Osteoblast (primary cell): Measurements from ENCODE around the gene AUTS2. TPM values are rescaled to one million over a fixed set of nuclear protein-coding genes. Genes with fewer than 3 reads are reported as not detected.

Experiments
- DNase-seq: peaks from one replicate; pipeline ENCODE4 v3.0.0; 2011; ENCODE audit warnings: low spot score, mixed read lengths; ENCODE audit not compliant: insufficient read length; ENCODE audit errors: missing footprints
- H2AFZ ChIP-seq: 2 replicates; pipeline ENCODE4 v1.6.0; 2011; ENCODE audit warnings: mild to moderate bottlenecking, low read length
- H3K27ac ChIP-seq: 2 replicates; pipeline ENCODE4 v1.5.1; 2011; ENCODE audit warnings: mild to moderate bottlenecking, low read depth, low read length, moderate library complexity
- H3K27me3 ChIP-seq: 2 replicates; pipeline ENCODE4 v1.6.0; 2012; ENCODE audit warnings: mild to moderate bottlenecking, control low read depth, inconsistent platforms, low read length, moderate library complexity; ENCODE audit not compliant: insufficient read depth
- H3K36me3 ChIP-seq: 2 replicates; pipeline ENCODE4 v1.5.1; 2011; ENCODE audit warnings: mild to moderate bottlenecking, low read length, control low read depth, moderate library complexity; ENCODE audit not compliant: insufficient read depth
- H3K4me1 ChIP-seq: 2 replicates; pipeline ENCODE4 v1.5.1; 2011; ENCODE audit warnings: mild to moderate bottlenecking, low read length, control low read depth, moderate library complexity; ENCODE audit not compliant: insufficient read depth
- H3K4me2 ChIP-seq: 2 replicates; pipeline ENCODE4 v1.6.0; 2011; ENCODE audit warnings: mild to moderate bottlenecking, low read length; ENCODE audit not compliant: insufficient read depth
- H3K4me3 ChIP-seq: fragments of 200-600 bp; sonication (generic); 3 replicates; pipeline ENCODE4 v1.5.1; 2012; ENCODE audit warnings: mild to moderate bottlenecking, low read length, inconsistent platforms; ENCODE audit not compliant: insufficient read depth
- H3K79me2 ChIP-seq: 2 replicates; pipeline ENCODE4 v1.6.0; 2012; ENCODE audit warnings: mild to moderate bottlenecking, low read length, control low read depth, inconsistent platforms; ENCODE audit not compliant: insufficient read depth
- H3K9me3 ChIP-seq: 2 replicates; pipeline ENCODE4 v1.5.1; 2011; ENCODE audit warnings: low read depth, low read length, control low read depth
- H4K20me1 ChIP-seq: 2 replicates; pipeline ENCODE4 v1.6.0; 2012; ENCODE audit warnings: mild to moderate bottlenecking, low read length, control low read depth; ENCODE audit not compliant: insufficient read depth
- total RNA-seq: library from RNA; depleted of rRNA; stranded (reverse); fragments of >200 nt; gene quantifications from 2 replicates; pipeline ENCODE4 v1.2.3, GENCODE V29; 2012
- TF ChIP-seq, protein P1 (sequence below): IDR thresholded peaks from 2 replicates; pipeline ENCODE4 v1.5.1; 2011; ENCODE audit warnings: mild to moderate bottlenecking, low read depth, low read length, moderate library complexity; ENCODE audit errors: extremely low read depth

Gene AUTS2
- total RNA-seq, 1 donor = 15.2 TPM

DNA sequence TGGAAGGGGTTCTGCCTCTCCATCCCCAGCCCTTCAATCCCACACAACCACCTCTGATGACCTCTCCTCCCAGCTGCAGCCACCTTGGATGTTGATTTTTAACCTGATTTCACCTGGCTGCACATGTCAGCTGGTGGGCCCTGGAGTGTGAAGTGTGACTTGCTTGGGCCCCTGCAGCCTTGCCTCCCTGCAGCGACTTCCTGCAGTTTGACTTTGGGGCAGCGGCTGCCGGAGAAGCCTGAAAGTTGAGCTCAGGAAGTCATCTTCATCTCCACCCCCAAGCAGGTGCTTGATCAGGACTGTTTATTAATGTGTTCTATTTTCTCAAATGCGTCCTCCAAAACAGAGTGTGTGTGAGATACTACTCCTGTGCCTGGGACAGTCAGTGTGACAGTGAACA is 858.4 kb downstream of the AUTS2 start:
- no peaks in the 10 kb centered on the region for H3K4me1 ChIP-seq
- no peak for DNase-seq
- no peaks in the 10 kb centered on the region for H3K27me3 ChIP-seq
- no peaks in the 10 kb centered on the region for H3K79me2 ChIP-seq
- no peak overlapping the region for H2AFZ ChIP-seq
- H4K20me1 ChIP-seq = no peaks in the 10 kb centered on the region
- no peak overlapping the region for H3K4me2 ChIP-seq
- H3K9me3 ChIP-seq = no peaks in the 10 kb centered on the region
- no peaks in the 10 kb centered on the region for H3K36me3 ChIP-seq
- H3K27ac ChIP-seq = no peak overlapping the region
- no peak overlapping the region for H3K4me3 ChIP-seq
- TF ChIP-seq, protein P1, sequence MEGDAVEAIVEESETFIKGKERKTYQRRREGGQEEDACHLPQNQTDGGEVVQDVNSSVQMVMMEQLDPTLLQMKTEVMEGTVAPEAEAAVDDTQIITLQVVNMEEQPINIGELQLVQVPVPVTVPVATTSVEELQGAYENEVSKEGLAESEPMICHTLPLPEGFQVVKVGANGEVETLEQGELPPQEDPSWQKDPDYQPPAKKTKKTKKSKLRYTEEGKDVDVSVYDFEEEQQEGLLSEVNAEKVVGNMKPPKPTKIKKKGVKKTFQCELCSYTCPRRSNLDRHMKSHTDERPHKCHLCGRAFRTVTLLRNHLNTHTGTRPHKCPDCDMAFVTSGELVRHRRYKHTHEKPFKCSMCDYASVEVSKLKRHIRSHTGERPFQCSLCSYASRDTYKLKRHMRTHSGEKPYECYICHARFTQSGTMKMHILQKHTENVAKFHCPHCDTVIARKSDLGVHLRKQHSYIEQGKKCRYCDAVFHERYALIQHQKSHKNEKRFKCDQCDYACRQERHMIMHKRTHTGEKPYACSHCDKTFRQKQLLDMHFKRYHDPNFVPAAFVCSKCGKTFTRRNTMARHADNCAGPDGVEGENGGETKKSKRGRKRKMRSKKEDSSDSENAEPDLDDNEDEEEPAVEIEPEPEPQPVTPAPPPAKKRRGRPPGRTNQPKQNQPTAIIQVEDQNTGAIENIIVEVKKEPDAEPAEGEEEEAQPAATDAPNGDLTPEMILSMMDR = no peak

DNA sequence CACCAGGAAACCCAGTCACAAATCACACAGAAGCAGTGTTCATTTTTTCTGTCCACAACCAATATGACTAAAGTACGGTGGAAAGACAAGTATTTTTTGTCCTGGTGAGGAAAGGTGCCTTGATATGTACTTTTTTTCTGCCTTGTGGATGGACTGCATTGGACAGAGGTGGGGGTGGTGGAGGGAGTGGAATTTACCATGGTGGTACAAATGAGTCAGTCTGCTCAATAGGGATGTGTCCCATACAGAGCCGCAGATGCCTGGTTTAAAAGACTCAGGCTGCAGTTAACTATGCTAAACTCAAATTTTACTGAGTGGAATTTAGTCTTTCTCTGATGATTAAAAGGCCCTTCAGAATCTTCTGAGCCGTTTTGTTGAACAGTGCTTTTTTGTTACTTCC is 859.2 kb downstream of the AUTS2 start:
- no peaks in the 10 kb centered on the region for H4K20me1 ChIP-seq
- TF ChIP-seq, protein P1 = no peak
- no peaks in the 10 kb centered on the region for H3K9me3 ChIP-seq
- no peak for DNase-seq
- no peak overlapping the region for H3K27ac ChIP-seq
- H2AFZ ChIP-seq = no peak overlapping the region
- no peaks in the 10 kb centered on the region for H3K27me3 ChIP-seq
- H3K4me2 ChIP-seq = no peak overlapping the region
- no peaks in the 10 kb centered on the region for H3K4me1 ChIP-seq
- no peaks in the 10 kb centered on the region for H3K36me3 ChIP-seq
- no peak overlapping the region for H3K4me3 ChIP-seq
- H3K79me2 ChIP-seq = no peaks in the 10 kb centered on the region

DNA sequence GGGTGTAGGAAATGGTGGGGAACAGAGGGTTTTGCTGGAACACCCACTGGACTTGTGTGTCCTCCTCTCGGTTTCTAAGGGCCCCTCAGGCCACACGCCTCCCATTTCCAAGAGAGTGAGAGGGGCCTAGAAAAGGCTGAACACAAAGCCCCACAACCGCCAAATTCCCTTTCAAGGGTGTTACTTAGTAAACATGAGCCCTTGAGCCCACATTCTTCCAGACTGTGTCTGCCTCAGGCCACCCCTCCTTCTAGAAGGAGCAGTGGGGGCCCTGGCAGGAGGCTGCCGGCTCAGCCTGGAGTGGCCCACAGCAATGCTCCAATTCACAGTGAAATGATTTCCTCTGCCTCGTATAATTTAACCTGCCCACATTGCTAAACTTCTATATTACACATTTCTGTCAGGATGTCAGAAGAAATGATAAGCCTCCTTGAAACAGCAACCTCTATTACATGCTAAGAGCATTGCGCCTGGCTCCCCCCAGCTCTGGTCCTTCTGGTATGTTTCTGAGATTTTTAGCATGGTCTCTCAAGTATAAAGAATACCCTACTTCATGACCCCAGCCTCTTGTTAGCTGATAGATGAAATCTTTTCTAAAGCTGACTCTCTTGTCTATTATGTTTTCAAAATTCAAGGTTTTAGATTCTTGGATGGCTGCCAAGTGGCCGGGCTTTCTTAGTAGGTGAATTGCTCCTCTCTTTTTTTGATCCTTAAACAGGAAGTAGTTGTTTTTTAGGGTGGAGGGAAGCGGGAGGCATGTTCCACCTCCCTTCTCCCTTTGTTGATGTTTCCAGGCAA is 859.8 kb downstream of the AUTS2 start:
- Histone ChIP-seq H2AFZ (no peak overlapping the region), H3K27me3 (no peaks in the 10 kb centered on the region), H3K79me2 (no peaks in the 10 kb centered on the region), H3K4me3 (no peak overlapping the region), H3K4me2 (no peak overlapping the region), H3K36me3 (no peaks in the 10 kb centered on the region), H3K4me1 (no peaks in the 10 kb centered on the region), H4K20me1 (no peaks in the 10 kb centered on the region), H3K27ac (no peak overlapping the region), H3K9me3 (no peaks in the 10 kb centered on the region)
- TF ChIP-seq, protein P1 = no peak
- no peak for DNase-seq

DNA sequence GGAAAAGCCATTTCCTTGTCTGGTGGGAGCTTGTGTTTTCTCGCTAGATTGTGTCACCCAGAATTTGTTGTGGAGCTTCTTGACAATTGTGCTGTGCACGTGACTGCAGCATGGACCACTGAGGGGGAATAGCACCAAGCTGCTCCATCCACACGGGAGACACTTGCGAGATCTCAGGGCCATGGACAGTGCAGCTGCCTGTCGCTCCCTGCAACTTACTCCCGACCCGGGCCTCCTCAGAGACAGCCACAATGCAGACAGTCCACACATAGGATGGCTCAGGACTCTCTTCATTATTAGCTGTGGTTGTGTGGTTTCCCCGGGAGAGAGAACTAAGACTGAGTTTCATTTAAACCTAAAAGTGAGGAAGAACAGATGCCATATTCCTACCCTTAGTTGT is 860.5 kb downstream of the AUTS2 start:
- no peaks in the 10 kb centered on the region for H4K20me1 ChIP-seq
- H3K4me3 ChIP-seq = no peak overlapping the region
- H3K79me2 ChIP-seq = no peaks in the 10 kb centered on the region
- no peaks in the 10 kb centered on the region for H3K9me3 ChIP-seq
- H3K36me3 ChIP-seq = no peaks in the 10 kb centered on the region
- H3K4me1 ChIP-seq = no peaks in the 10 kb centered on the region
- TF ChIP-seq, protein P1 = no peak
- no peak for DNase-seq
- H3K27me3 ChIP-seq = no peaks in the 10 kb centered on the region
- no peak overlapping the region for H3K4me2 ChIP-seq
- H2AFZ ChIP-seq = no peak overlapping the region
- H3K27ac ChIP-seq = no peak overlapping the region
